Esophagus squamous epithelium (tissue), 4 donors: ENCODE measurements around the gene RANBP1.

Experiments
- CTCF ChIP-seq, 6 experiments: fragments of 450-650 bp in 4 of 6; fragments of 200-600 bp in 2 of 6; sonication (generic) in 2 of 6; IDR thresholded peaks; one replicate each; pipeline ENCODE4 v1.5.1; 2016 to 2019; ENCODE audit warnings: antibody characterized with exemption in 6 of 6, mild to moderate bottlenecking in 4 of 6, moderate library complexity in 4 of 6
- POLR2A ChIP-seq, 4 donors: fragments of 450-650 bp; IDR thresholded peaks; one replicate each; pipeline ENCODE4 v1.6.1; 2017; ENCODE audit warnings: antibody characterized with exemption in 4 of 4, mild to moderate bottlenecking in 4 of 4, moderate library complexity in 3 of 4

GRCh38 chr22:20137671-20138416 lies 21.9 kb downstream of the RANBP1 start:
- TF ChIP-seq CTCF (IDR thresholded peaks at IDR 0.05) (no peak), POLR2A (IDR thresholded peaks at IDR 0.05) (no peak)
